Breast epithelium (tissue), 4 donors: Measurements from ENCODE around the gene PDCD4. TPM values are rescaled to one million over a fixed set of nuclear protein-coding genes. Genes with fewer than 3 reads are reported as not detected.
A peak's percentile ranks its signal among the peaks of the same experiment; 100 is the strongest.

Experiments
- DNase-seq, 2 donors: peaks; one replicate each; pipeline ENCODE4 v3.0.0-alpha.2; 2019; ENCODE audit warnings: low spot score in 2 of 2
- H3K27ac ChIP-seq, 2 donors: fragments of 200-600 bp; sonication (generic) in 1 of 2; one replicate each; pipeline ENCODE4 v1.5.1; 2016 to 2019; ENCODE audit warnings: mild to moderate bottlenecking in 1 of 2
- H3K27me3 ChIP-seq, 2 donors: fragments of 200-600 bp; sonication (generic) in 1 of 2; one replicate each; pipeline versions ENCODE4 v1.5.1 to v1.6.0; 2017 to 2019; ENCODE audit warnings: control low read depth in 1 of 2, mild to moderate bottlenecking in 1 of 2
- H3K36me3 ChIP-seq: fragments of 200-600 bp; one replicate; pipeline ENCODE4 v1.5.1; 2019
- H3K4me1 ChIP-seq, 2 donors: fragments of 200-600 bp; sonication (generic); one replicate each; pipeline ENCODE4 v1.5.1; 2016 to 2019; ENCODE audit warnings: control low read depth in 1 of 2
- H3K4me3 ChIP-seq, 3 donors: fragments of 200-600 bp; sonication (generic); 1 replicate in 2 of 3; 2 replicates in 1 of 3; pipeline ENCODE4 v1.5.1; 2016 to 2019; ENCODE audit warnings: mild to moderate bottlenecking in 3 of 3, moderate library complexity in 2 of 3
- H3K9me3 ChIP-seq, 2 donors: fragments of 200-600 bp; sonication (generic) in 1 of 2; one replicate each; pipeline ENCODE4 v1.5.1; 2016 to 2019; ENCODE audit warnings: control low read depth in 1 of 2
- POLR2A ChIP-seq: fragments of 450-650 bp; IDR thresholded peaks from one replicate; pipeline ENCODE4 v1.6.1; 2016; ENCODE audit warnings: antibody characterized with exemption, mild to moderate bottlenecking, moderate library complexity
- POLR2AphosphoS5 ChIP-seq, 3 donors: sonication (generic); formaldehyde crosslinking; IDR thresholded peaks; one replicate each; pipeline ENCODE4 v1.6.1; 2017; ENCODE audit warnings: antibody characterized with exemption in 3 of 3
- intact Hi-C: fragments of 100-400 bp; cut with DNase I; formaldehyde crosslinking; loops from one replicate; pipeline ENCODE4 v1.15.1; 2023; ENCODE audit warnings: low total_unique reads
- total RNA-seq, 3 donors: library from RNA; depleted of rRNA; stranded (reverse); fragments of >200 nt; gene quantifications; one replicate each; pipeline ENCODE4 v1.1.0, GENCODE V29; 2016
- TF ChIP-seq, protein P1 (sequence below), 3 donors: fragments of 450-650 bp; IDR thresholded peaks; one replicate each; pipeline ENCODE4 v1.5.1; 2016 to 2017; ENCODE audit warnings: antibody characterized with exemption in 3 of 3, mild to moderate bottlenecking in 3 of 3, moderate library complexity in 3 of 3

The PDCD4 gene
- total RNA-seq, 3 donors from 2014 or later, result 101 to 319 (median 161) TPM

DNA sequence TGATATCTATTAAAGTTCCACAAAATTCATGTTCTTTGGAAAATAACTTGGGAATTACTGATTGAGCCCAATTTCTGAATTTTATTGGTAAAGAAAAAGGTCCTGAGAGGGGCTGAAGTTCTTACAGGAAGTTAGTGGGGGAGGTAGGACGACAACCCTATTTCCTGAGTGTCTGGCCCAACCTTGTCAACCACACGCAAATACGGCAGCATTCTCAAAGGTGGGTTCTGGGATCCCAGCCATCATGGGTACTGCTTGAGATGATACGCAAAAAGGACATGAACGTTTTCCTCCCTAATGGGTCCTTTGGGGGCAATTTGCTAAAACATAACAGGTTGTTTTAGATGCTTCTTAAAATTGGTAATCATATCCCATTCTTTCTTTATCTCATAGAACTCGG lies 2.7 kb upstream of the PDCD4 start:
- DNase-seq, result no peak
- Histone ChIP-seq H3K27ac (peak overlapping the region in 1 of 2 donors; percentile 33), H3K4me3 (no peak overlapping the region), H3K27me3 (no peaks in the 10 kb centered on the region), H3K9me3 (no peaks in the 10 kb centered on the region), H3K36me3 (no peaks in the 10 kb centered on the region), H3K4me1 (peaks cover 0 to 13% of the 10 kb centered on the region in 2 donors)
- TF ChIP-seq POLR2AphosphoS5 (IDR thresholded peaks at IDR 0.05) (no peak), POLR2A (no peak)
- intact Hi-C loops, result no loop called here

DNA sequence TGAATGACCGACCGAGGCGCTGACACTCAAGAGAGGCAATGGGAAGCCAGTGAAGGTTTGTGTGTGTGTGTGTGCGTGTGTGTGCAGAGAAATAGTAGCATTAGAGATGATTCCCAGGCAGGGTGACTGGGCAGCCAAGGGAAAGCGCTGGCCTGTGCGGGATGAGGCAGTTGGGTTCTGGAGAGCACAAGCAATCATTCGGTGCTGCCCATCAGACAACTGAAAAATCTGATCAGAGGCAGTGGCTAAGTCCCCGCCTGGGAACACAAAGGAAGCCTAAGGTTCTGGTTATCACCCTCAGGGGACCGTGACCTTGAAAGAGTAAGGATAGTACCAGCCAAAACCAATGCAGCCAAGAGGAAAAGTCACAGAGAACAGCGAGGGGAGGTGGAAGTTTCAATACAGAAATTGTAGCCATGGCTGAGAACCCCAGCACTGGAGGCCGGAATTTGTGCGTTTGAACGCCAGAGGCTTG lies 868 bp upstream of the PDCD4 start:
- no peaks in the 10 kb centered on the region for H3K9me3 ChIP-seq
- H3K27me3 ChIP-seq, result no peaks in the 10 kb centered on the region
- H3K4me3 ChIP-seq, result peak overlapping the region; percentile 94 to 99 (median 98)
- intact Hi-C loops, result loop anchor here (5.0 to 10.0 kb wide), 3 partner anchors 49 to 126 kb away; no protein-coding TSS in a partner anchor
- no peaks in the 10 kb centered on the region for H3K36me3 ChIP-seq
- DNase-seq, result no peak
- TF ChIP-seq, protein P1, sequence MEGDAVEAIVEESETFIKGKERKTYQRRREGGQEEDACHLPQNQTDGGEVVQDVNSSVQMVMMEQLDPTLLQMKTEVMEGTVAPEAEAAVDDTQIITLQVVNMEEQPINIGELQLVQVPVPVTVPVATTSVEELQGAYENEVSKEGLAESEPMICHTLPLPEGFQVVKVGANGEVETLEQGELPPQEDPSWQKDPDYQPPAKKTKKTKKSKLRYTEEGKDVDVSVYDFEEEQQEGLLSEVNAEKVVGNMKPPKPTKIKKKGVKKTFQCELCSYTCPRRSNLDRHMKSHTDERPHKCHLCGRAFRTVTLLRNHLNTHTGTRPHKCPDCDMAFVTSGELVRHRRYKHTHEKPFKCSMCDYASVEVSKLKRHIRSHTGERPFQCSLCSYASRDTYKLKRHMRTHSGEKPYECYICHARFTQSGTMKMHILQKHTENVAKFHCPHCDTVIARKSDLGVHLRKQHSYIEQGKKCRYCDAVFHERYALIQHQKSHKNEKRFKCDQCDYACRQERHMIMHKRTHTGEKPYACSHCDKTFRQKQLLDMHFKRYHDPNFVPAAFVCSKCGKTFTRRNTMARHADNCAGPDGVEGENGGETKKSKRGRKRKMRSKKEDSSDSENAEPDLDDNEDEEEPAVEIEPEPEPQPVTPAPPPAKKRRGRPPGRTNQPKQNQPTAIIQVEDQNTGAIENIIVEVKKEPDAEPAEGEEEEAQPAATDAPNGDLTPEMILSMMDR (IDR thresholded peaks at IDR 0.05), result no peak
- peak overlapping the region; percentile 100 for H3K27ac ChIP-seq
- H3K4me1 ChIP-seq, result peaks cover 0 to 8% of the 10 kb centered on the region in 2 donors

DNA sequence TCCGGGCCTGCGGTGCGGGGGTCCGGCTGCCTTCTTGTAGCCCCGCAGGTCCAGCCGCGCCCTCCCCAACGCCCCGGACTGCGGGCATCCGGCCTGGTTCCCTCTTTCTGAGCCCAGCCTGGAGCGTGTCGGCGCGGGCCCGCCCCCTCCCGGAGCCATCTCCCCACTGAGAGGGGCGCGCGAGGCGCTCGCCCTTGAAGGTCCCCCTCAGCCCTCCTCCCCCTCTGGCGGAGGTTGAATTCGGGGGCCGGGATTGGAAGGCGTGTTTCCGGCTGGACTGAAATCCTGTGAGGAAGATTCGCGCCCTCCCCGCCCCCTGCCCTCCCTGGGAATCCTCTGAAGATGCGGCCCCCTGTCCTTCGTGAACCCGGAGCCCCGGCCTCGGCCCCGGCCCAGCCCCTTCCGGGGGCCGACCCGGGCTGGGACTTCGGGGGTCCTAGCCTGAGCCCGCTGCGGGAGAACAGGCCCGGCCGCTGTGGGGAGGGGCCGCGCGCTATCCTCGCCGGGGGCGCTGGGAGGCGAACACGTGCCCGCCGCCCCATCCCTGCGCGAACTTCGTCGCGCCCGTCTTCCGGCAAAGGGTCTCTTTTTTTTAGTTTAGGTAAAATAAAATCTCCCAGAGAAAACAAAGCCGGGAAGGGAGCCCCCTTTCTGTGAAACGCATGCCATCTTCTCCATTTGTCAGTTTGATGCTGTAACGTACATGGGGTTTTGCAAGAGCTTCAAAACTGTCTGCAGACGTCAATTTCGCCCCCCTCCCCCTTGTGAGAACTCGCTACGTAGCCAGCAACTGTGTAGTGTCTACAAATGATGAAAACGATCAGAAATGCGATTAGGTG lies 636 bp downstream of the PDCD4 start:
- Histone ChIP-seq H3K9me3 (no peaks in the 10 kb centered on the region), H3K27ac (peak overlapping the region; percentile 100), H3K36me3 (no peaks in the 10 kb centered on the region), H3K4me3 (peak overlapping the region; percentile 94 to 99 (median 98)), H3K27me3 (no peaks in the 10 kb centered on the region), H3K4me1 (no peaks in the 10 kb centered on the region)
- intact Hi-C loops, result loop anchor here (2.0 to 10.0 kb wide), 4 partner anchors 22 to 128 kb away; no protein-coding TSS in a partner anchor
- TF ChIP-seq POLR2AphosphoS5 (IDR thresholded peaks at IDR 0.05) (peak; percentile 7 to 34 (median 33)), POLR2A (no peak)
- TF ChIP-seq, protein P1 (IDR thresholded peaks at IDR 0.05), result no peak
- DNase-seq, result peak; percentile 65 to 66

DNA sequence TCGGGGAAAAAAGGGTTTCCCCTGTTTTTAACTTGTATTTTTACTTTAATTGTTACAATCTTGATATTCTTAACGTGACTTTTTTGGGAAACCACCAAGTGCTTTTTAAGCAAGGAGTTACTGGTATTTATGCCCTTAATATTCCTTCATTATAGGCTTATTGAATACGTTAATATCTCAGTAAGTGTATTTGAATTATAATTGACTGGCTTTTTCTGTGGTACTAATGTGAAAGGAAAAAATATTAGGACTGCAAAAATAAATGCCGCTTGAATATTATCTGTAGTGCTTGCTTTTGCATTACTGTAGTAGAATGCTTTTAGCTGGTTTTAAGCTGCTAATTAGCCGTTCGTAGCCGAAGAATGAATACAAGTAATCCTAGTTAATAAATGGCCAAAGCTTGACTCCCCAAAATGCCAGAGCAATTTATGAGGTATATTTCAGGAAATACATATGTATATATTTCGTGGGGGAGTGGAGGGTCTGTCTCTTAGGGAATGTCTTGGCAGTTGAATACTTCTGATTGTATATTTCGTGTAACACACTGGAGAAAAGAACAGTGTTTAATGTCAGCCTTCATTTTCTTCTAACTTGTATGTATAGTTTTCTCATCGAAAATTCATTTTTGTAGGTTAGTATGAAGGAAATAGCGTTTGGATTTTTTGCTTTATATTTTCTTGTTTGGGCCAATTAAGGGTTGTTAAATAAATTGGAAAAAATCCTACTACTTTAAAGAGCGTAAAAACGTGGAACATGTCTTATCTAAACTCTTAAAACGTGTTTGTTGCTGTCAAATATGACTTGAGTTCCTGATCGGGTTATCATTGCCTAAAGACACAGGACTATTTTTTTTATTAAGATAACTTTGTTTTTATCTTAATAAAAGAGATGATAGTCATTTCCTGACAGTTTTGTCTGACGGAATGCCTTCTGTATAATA lies 1.5 kb downstream of the PDCD4 start:
- H3K4me1 ChIP-seq, result no peaks in the 10 kb centered on the region
- TF ChIP-seq, protein P1 (IDR thresholded peaks at IDR 0.05), result no peak
- TF ChIP-seq POLR2A, result no peak
- no peak for TF ChIP-seq POLR2AphosphoS5 (IDR thresholded peaks at IDR 0.05)
- H3K27me3 ChIP-seq, result no peaks in the 10 kb centered on the region
- peak overlapping the region; percentile 100 for H3K27ac ChIP-seq
- H3K4me3 ChIP-seq, result peak overlapping the region; percentile 94 to 99 (median 98)
- no peak for DNase-seq
- intact Hi-C loops, result loop anchor here (2.0 to 10.0 kb wide), 4 partner anchors 22 to 128 kb away; no protein-coding TSS in a partner anchor
- no peaks in the 10 kb centered on the region for H3K36me3 ChIP-seq
- H3K9me3 ChIP-seq, result no peaks in the 10 kb centered on the region

DNA sequence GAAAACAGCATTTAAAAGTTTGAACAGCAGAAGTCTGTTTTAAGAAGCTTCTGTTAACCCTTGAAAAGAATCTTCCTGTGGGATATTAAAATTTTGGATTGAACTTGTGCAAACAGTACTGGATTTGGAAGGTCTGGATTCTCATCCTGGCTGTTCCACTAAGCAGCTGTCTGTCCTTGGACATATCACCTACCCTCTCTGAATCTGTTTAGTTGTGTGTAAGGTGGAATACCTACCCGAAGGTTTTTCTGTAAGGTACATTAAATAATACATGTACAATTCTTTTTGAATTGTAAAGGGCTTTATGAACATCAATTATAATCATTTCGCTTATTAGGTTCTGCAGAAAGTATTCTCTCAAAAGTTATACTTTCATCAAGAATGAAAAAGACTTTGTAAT lies 2.2 kb downstream of the PDCD4 start:
- H3K36me3 ChIP-seq, result no peaks in the 10 kb centered on the region
- TF ChIP-seq POLR2A (no peak), POLR2AphosphoS5 (IDR thresholded peaks at IDR 0.05) (no peak)
- TF ChIP-seq, protein P1 (IDR thresholded peaks at IDR 0.05), result no peak
- peak overlapping the region; percentile 94 to 99 (median 98) for H3K4me3 ChIP-seq
- no peaks in the 10 kb centered on the region for H3K9me3 ChIP-seq
- no peaks in the 10 kb centered on the region for H3K27me3 ChIP-seq
- H3K4me1 ChIP-seq, result no peaks in the 10 kb centered on the region
- intact Hi-C loops, result loop anchor here (2.0 to 10.0 kb wide), 4 partner anchors 21 to 129 kb away; no protein-coding TSS in a partner anchor
- no peak for DNase-seq
- peak overlapping the region; percentile 34 to 100 for H3K27ac ChIP-seq
